ENCODE data around the gene DNAH10. TPM values are rescaled to one million over a fixed set of nuclear protein-coding genes. Genes with fewer than 3 reads are reported as not detected.

The DNAH10 gene
- total RNA-seq, 1 experiment from 2014 or later, result 0.39 TPM

- in situ Hi-C loops (cut with HindIII; ENCODE audit: low pct_unique_long_range_greater_than_20kb, low sequenced_read_pairs) (no loop called here), intact Hi-C loops (cut with micrococcal nuclease; ENCODE audit: unreplicated experiment) (no loop called here)
- DNase-seq (ENCODE audit: low read depth, low spot score) (no peak), ATAC-seq (no peak)
- Histone ChIP-seq H3K27ac (ENCODE audit: low read length) (no peak overlapping the region), H3K36me3 (ENCODE audit: control insufficient read depth, insufficient read depth, low read length) (peaks cover 5% of the 10 kb centered on the region), H3K27me3 (ENCODE audit: control insufficient read depth, insufficient read depth, low read length) (no peaks in the 10 kb centered on the region), H3K4me1 (ENCODE audit: control insufficient read depth, insufficient read depth, low read length) (no peaks in the 10 kb centered on the region), H3K4me3 (ENCODE audit: low read depth in 2 of 2, low read length in 2 of 2) (no peak overlapping the region), H3K9me3 (ENCODE audit: control insufficient read depth, insufficient read depth, low read depth, low read length) (no peaks in the 10 kb centered on the region)
- CTCF ChIA-PET, result no interaction called here
- POLR2A ChIA-PET, result no interaction called here
- TF ChIP-seq, protein P1, sequence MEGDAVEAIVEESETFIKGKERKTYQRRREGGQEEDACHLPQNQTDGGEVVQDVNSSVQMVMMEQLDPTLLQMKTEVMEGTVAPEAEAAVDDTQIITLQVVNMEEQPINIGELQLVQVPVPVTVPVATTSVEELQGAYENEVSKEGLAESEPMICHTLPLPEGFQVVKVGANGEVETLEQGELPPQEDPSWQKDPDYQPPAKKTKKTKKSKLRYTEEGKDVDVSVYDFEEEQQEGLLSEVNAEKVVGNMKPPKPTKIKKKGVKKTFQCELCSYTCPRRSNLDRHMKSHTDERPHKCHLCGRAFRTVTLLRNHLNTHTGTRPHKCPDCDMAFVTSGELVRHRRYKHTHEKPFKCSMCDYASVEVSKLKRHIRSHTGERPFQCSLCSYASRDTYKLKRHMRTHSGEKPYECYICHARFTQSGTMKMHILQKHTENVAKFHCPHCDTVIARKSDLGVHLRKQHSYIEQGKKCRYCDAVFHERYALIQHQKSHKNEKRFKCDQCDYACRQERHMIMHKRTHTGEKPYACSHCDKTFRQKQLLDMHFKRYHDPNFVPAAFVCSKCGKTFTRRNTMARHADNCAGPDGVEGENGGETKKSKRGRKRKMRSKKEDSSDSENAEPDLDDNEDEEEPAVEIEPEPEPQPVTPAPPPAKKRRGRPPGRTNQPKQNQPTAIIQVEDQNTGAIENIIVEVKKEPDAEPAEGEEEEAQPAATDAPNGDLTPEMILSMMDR (IDR thresholded peaks at IDR 0.05), result no peak
- TF ChIP-seq REST (IDR thresholded peaks at IDR 0.05; ENCODE audit: insufficient read depth in 1 of 2, low read depth in 2 of 2, low read length in 1 of 2) (no peak), SIN3A (IDR thresholded peaks at IDR 0.05; ENCODE audit: borderline replicate concordance, insufficient read depth, low read depth, low read length) (no peak), POLR2AphosphoS5 (IDR thresholded peaks at IDR 0.05; ENCODE audit: low read depth, low read length) (no peak), TCF7L2 (IDR thresholded peaks at IDR 0.05; ENCODE audit: low read depth, low read length) (no peak)
- no TSS peak for BruUV-seq (replicated peaks)
These were observed 27.8 kb upstream of the DNAH10 start for GRCh38 chr12:123734268-123734667.

GRCh38 chr12:123741937-123742572 lies 20.0 kb upstream of the DNAH10 start:
- H3K36me3 ChIP-seq (ENCODE audit: control insufficient read depth, insufficient read depth, low read length), result peaks cover 3% of the 10 kb centered on the region; the same call in 1 of the 2 replicates
- H3K27me3 ChIP-seq (ENCODE audit: control insufficient read depth, insufficient read depth, low read length), result no peaks in the 10 kb centered on the region
- no peaks in the 10 kb centered on the region for H3K9me3 ChIP-seq (ENCODE audit: control insufficient read depth, insufficient read depth, low read depth, low read length)
- intact Hi-C loops (cut with micrococcal nuclease; ENCODE audit: unreplicated experiment) (no loop called here), in situ Hi-C loops (cut with HindIII; ENCODE audit: low pct_unique_long_range_greater_than_20kb, low sequenced_read_pairs) (no loop called here)
- BruUV-seq (replicated peaks), result no TSS peak
- CTCF ChIA-PET, result no interaction called here
- no peak overlapping the region for H3K4me3 ChIP-seq (ENCODE audit: low read depth in 2 of 2, low read length in 2 of 2)
- POLR2A ChIA-PET, result no interaction called here
- no peaks in the 10 kb centered on the region for H3K4me1 ChIP-seq (ENCODE audit: control insufficient read depth, insufficient read depth, low read length)
- no peak for TF ChIP-seq TCF7L2 (IDR thresholded peaks at IDR 0.05; ENCODE audit: low read depth, low read length)
- TF ChIP-seq, protein P1 (IDR thresholded peaks at IDR 0.05), result no peak
- TF ChIP-seq SIN3A (IDR thresholded peaks at IDR 0.05; ENCODE audit: borderline replicate concordance, insufficient read depth, low read depth, low read length), result no peak
- no peak for TF ChIP-seq POLR2AphosphoS5 (IDR thresholded peaks at IDR 0.05; ENCODE audit: low read depth, low read length)
- no peak for TF ChIP-seq REST (IDR thresholded peaks at IDR 0.05; ENCODE audit: insufficient read depth in 1 of 2, low read depth in 2 of 2, low read length in 1 of 2)
- no peak overlapping the region for H3K27ac ChIP-seq (ENCODE audit: low read length)
- ATAC-seq (no peak), DNase-seq (ENCODE audit: low read depth, low spot score) (no peak)
